ENCODE results near the gene USPL1.

Gene USPL1

GRCh38 chr13:30698488-30699005 lies 80.8 kb downstream of the USPL1 start:
- DNase-seq, result no peak

- no peak for DNase-seq
Measured at GRCh38 chr13:30700364-30700763, 82.6 kb downstream of the USPL1 start.

- DNase-seq, result no peak
Measured at GRCh38 chr13:30702006-30702405, 84.3 kb downstream of the USPL1 start.

- no peak for DNase-seq
Measured at GRCh38 chr13:30704596-30704995, 86.9 kb downstream of the USPL1 start.

- no peak for DNase-seq
Measured at GRCh38 chr13:30705680-30706079, 88.0 kb downstream of the USPL1 start.

- DNase-seq, result no peak
Measured at GRCh38 chr13:30708541-30708940, 90.8 kb downstream of the USPL1 start.
